ENCODE measurements around the gene LRTM2.
A peak's percentile ranks its signal among the peaks of the same experiment; 100 is the strongest.

LRTM2 gene

DNA sequence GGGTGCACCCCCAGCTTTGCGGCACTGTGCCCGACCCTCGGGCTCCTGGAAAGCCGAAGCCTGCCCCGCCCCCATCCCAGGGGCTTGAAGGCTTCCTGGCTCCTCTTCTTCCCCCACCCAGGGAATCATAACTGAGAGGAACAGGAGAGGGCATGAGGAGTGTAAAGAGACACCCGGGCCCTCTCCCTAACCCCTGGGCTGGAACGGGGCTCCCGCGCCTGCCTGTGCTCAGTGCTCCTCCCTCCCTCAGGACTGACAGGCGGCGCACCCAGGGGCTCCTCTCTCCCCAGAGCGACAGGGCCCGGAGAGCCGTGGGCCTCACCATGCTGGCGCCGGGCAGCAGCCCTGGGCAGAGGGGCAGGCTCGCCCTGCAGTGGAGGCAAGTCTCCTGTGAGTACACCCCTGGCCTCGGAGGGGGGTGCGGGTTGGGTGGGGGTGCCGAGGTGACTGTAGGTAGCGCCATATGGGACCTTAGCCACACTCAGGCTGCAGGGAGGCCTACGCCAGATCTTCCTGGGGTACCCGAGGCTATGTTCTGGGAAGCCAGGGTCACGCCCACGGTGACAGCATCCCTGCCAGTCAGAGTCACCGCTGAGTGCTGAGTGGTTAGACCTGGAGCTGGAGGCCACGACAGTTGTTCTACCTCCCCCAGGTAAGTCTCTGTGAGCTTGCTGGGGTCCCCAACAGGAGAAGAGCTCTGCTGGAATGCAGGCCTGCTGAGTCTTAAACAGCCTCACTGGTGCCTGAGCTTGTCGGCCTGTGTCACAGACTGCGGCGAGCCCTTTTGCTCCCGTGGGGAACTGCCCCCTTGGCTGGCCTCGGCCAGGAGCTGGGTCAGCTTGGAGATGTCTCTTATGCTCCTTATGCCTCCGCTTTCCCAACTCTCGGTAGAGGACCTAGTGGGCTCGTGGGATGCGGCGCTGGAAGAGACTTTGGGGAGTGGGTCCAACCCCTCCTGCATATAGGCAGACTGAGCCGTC lies 7.8 kb downstream of the LRTM2 start:
- Histone ChIP-seq H3K4me1 (peaks cover 100% of the 10 kb centered on the region), H3K36me3 (peaks cover 30% of the 10 kb centered on the region), H3K4me2 (peak overlapping the region; percentile 97), H3K27ac (peak overlapping the region; percentile 80), H3K9ac (peak overlapping the region; percentile 66), H3K27me3 (no peaks in the 10 kb centered on the region), H3K9me3 (no peaks in the 10 kb centered on the region), H3K4me3 (peak overlapping the region; percentile 20; the same call in 1 of the 2 replicates), H4K20me1 (no peaks in the 10 kb centered on the region)
- no peak for TF ChIP-seq Cebpa-rat (IDR thresholded peaks at IDR 0.05)

DNA sequence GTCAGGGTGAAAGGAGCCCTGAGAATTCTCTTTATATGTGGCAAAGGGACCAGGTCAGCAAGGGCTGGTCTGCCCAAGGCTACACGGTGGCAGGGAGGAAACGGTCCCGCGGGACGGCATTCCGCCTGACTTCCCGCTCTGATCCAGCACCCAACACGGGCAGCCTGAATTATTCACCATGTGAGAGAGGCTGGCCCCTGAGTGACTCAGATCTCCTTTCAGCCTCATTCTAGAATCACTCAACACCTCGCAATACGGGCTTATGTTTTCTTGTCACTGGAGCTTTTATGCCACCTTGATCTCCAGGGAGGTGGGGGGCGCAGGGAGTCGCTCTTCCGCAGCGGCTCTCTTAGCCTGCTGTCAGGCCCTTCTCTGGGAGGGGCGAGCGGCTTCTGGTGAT lies 8.5 kb downstream of the LRTM2 start:
- H3K9me3 ChIP-seq, result no peaks in the 10 kb centered on the region
- H4K20me1 ChIP-seq, result no peaks in the 10 kb centered on the region

DNA sequence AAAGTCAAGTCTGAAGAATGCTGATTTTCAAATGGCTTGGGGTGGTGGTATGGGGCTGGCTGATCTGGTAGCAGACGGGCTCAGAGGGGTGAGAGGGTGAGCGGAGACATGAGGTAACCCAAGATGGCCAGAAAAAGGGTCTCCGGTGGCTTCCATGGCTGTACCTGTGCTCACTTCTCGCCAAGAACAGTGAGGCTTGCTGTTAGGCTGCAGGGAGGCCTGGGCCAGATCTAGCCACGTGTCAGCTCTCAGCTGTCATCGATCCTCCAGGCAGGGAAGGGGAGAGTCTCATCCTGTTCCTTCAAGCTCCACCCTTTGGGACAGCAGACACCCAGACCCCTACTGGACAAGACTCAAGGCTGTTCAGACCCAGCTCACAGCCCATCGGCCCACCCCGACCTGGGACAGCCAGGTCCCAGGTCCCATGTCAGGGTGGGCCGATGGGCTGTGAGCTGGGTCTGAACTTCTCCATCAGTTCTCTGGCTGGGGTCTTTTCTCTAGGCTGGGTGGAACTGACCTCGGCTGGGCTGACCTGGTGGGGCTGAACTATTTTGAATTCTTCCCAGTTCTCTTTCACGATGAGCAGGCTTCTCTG lies 9.0 kb downstream of the LRTM2 start:
- H3K27ac ChIP-seq, result peak overlapping the region; percentile 80
- H3K4me2 ChIP-seq, result peak overlapping the region; percentile 97
- H4K20me1 ChIP-seq, result no peaks in the 10 kb centered on the region
- peaks cover 100% of the 10 kb centered on the region for H3K4me1 ChIP-seq
- no peak for TF ChIP-seq Cebpa-rat (IDR thresholded peaks at IDR 0.05)
- H3K9ac ChIP-seq, result peak overlapping the region; percentile 66; the same call in 1 of the 2 replicates
- no peaks in the 10 kb centered on the region for H3K9me3 ChIP-seq
- H3K4me3 ChIP-seq, result no peak overlapping the region
- no peaks in the 10 kb centered on the region for H3K27me3 ChIP-seq
- peaks cover 39% of the 10 kb centered on the region for H3K36me3 ChIP-seq

More for the DNA sequence above, 8.5 kb downstream of the LRTM2 start:
- H3K27ac ChIP-seq, result peak overlapping the region; percentile 80
- peaks cover 34% of the 10 kb centered on the region for H3K36me3 ChIP-seq
- peak overlapping the region; percentile 97 for H3K4me2 ChIP-seq
- no peak for TF ChIP-seq Cebpa-rat (IDR thresholded peaks at IDR 0.05)
- peak overlapping the region; percentile 66; the same call in 1 of the 2 replicates for H3K9ac ChIP-seq
- H3K4me3 ChIP-seq, result no peak overlapping the region
- peaks cover 100% of the 10 kb centered on the region for H3K4me1 ChIP-seq
- no peaks in the 10 kb centered on the region for H3K27me3 ChIP-seq

DNA sequence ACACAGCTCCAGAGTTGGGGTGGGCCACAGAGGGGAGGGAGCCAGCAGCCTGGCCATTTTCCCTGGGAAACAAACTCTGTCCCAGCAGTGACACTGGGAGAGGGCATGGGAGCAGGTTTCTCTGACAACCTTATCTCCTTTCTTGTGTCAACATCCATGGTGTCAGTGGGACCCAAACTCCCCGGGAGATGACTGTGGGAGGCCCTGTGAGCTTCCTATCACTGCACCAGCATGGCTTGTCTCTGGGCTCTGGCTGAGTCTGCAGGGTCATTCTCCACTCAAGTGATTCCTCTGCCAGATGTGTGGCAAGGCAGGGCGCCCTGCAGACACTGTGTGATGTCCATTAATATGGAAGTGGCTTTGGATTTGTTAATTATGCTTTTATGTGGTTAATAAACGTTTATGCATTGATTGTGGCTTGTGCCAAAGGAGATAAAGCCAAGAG lies 10.1 kb downstream of the LRTM2 start:
- no peaks in the 10 kb centered on the region for H3K27me3 ChIP-seq
- H4K20me1 ChIP-seq, result no peaks in the 10 kb centered on the region
- no peak overlapping the region for H3K4me3 ChIP-seq
- peaks cover 100% of the 10 kb centered on the region for H3K4me1 ChIP-seq
- no peaks in the 10 kb centered on the region for H3K9me3 ChIP-seq
- H3K27ac ChIP-seq, result no peak overlapping the region
- peak overlapping the region; percentile 97 for H3K4me2 ChIP-seq
- no peak for TF ChIP-seq Cebpa-rat (IDR thresholded peaks at IDR 0.05)
- H3K36me3 ChIP-seq, result peaks cover 36% of the 10 kb centered on the region
- H3K9ac ChIP-seq, result no peak overlapping the region

DNA sequence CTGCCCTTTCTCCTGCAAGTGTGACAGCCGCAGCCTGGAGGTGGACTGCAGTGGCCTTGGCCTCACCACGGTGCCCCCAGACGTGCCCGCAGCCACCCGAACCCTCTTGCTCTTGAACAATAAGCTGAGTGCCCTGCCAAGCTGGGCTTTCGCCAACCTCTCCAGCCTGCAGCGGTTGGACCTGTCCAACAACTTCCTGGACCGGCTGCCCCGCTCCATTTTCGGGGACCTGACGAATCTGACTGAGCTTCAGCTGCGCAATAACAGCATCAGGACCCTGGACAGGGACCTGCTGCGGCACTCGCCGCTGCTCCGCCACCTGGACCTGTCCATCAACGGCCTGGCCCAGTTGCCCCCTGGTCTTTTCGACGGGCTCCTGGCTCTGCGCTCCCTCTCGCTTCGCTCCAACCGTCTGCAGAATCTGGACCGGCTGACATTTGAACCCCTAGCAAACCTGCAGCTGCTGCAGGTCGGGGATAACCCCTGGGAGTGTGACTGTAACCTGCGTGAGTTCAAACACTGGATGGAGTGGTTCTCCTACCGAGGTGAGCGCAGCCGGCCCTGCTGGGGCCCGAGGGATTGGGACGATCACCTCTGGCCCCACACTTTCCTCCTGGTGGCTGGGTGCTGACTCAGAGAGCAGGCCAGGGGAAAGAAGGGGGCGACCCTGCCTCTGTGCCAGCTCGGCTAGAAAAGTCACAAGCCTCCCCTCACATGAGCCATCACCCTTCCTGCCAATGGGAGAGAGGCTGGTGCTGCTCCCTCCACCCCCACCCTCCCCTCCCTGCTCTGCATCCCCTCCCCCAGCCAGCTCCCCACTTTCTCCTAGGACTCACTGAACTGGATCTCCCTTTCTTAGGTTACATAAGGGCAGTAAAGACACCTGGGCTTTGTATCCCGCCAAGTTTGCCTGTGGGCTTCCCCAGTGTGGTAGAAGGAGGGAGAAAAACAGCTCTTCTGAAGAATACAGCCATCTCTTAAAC lies 10.9 kb downstream of the LRTM2 start:
- H3K27me3 ChIP-seq, result no peaks in the 10 kb centered on the region
- peak overlapping the region; percentile 97 for H3K4me2 ChIP-seq
- no peaks in the 10 kb centered on the region for H3K9me3 ChIP-seq
- H3K9ac ChIP-seq, result no peak overlapping the region
- no peak overlapping the region for H3K4me3 ChIP-seq
- peaks cover 100% of the 10 kb centered on the region for H3K4me1 ChIP-seq
- H3K36me3 ChIP-seq, result peaks cover 33% of the 10 kb centered on the region
- no peaks in the 10 kb centered on the region for H4K20me1 ChIP-seq
- TF ChIP-seq Cebpa-rat (IDR thresholded peaks at IDR 0.05), result no peak
- peak overlapping the region; percentile 63 for H3K27ac ChIP-seq

DNA sequence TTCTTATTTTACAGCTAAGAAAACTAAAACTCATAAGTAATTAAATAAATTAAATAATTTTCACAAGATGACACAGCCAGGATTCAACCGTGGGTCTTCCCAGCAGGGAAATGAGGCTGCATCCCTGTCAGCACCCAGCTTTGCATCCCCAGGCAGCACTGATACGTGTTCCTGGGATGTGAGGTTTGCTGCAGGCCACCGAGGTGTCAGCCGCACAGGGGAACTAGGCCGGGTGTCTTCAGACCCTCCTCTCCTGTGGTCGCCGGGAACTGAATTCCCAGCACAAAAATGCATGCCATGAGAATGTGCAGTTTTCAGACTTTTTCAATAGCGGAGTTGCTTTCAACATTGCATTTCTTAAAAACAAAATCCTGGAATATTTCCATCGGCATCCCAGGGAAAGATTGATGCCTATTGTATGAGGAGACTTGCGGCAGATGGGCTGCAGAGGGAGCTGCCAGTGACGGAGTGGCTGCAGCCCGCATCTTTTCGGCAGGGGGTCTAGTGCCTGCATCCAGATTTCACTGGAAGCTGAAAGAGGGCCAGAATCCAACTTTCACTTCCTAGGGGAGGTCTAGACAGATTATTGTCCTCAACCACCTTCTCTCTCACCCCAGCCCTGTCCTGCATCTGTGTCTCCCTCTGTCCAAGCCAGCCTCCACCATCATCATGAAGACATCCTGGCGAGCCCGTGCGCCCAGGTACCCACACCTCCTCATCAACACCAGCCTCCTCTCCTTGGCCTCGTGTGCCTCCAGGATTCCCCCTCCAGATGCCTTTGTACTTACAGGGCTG lies 12.6 kb downstream of the LRTM2 start:
- Histone ChIP-seq H3K36me3 (peaks cover 33% of the 10 kb centered on the region), H3K4me1 (peaks cover 100% of the 10 kb centered on the region), H3K9me3 (no peaks in the 10 kb centered on the region), H3K27ac (peak overlapping the region; percentile 98), H3K4me2 (peak overlapping the region; percentile 93; the same call in 1 of the 2 replicates), H3K27me3 (no peaks in the 10 kb centered on the region), H3K4me3 (no peak overlapping the region), H4K20me1 (no peaks in the 10 kb centered on the region), H3K9ac (no peak overlapping the region)
- no peak for TF ChIP-seq Cebpa-rat (IDR thresholded peaks at IDR 0.05)

DNA sequence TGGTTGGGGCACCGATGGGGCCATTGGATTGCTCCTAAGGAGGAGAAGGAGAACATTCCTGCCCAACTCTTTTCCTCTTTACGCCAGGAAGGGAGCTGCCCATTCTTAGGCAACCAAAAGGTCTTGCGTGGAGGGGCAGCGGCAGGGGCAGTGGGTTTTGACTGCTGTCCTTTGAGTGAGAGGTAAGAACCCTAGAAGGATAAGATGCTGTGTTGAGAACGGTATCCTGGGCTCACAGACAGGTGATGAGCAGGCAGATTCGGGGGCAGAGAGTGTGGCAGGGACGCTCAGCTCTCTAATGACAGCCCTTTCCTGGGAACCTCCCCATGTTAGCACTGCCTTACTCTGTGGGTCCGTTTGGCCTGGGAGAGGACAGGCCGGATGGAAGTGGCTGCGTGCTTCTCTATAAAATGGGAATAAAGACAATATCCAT lies 13.2 kb downstream of the LRTM2 start:
- no peaks in the 10 kb centered on the region for H4K20me1 ChIP-seq
- H3K27ac ChIP-seq, result peak overlapping the region; percentile 98
- H3K4me2 ChIP-seq, result peak overlapping the region; percentile 93
- H3K9ac ChIP-seq, result no peak overlapping the region
- no peaks in the 10 kb centered on the region for H3K27me3 ChIP-seq
- no peak overlapping the region for H3K4me3 ChIP-seq
- no peak for TF ChIP-seq Cebpa-rat (IDR thresholded peaks at IDR 0.05)
- H3K9me3 ChIP-seq, result no peaks in the 10 kb centered on the region
- peaks cover 29% of the 10 kb centered on the region for H3K36me3 ChIP-seq
- H3K4me1 ChIP-seq, result peaks cover 100% of the 10 kb centered on the region

DNA sequence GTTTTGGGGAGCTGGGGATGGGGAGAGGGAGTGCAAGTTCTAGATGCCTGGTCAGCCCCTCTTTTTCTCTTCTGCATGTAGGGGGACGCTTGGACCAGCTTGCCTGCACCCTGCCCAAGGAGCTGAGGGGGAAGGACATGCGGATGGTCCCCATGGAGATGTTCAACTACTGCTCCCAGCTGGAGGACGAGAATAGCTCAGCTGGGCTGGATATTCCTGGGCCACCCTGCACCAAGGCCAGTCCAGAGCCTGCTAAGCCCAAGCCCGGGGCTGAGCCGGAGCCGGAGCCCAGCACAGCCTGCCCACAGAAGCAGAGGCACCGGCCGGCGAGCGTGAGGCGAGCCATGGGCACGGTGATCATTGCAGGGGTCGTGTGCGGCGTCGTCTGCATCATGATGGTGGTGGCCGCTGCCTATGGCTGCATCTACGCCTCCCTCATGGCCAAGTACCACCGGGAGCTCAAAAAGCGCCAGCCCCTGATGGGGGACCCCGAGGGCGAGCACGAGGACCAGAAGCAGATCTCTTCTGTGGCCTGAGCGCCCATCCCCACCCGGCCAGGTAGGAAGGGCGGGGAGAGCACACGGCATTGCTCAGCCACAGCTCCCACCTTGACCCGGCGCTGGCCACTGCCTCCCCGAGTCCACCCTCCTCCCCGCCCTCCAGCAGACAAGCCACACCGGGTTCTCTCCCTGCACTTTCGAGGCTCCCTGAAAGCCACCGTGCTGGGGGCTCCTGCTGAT lies 14.0 kb downstream of the LRTM2 start:
- Histone ChIP-seq H3K4me3 (no peak overlapping the region; the same call in 1 of the 2 replicates), H4K20me1 (no peaks in the 10 kb centered on the region), H3K9me3 (no peaks in the 10 kb centered on the region), H3K4me1 (peaks cover 100% of the 10 kb centered on the region), H3K27ac (peak overlapping the region; percentile 98), H3K4me2 (peak overlapping the region; percentile 93), H3K27me3 (no peaks in the 10 kb centered on the region), H3K9ac (peak overlapping the region; percentile 87), H3K36me3 (peaks cover 29% of the 10 kb centered on the region)
- no peak for TF ChIP-seq Cebpa-rat (IDR thresholded peaks at IDR 0.05)
